Jurkat, Clone E6-1 (cell line): Measurements from ENCODE around the gene PGRMC1. TPM values are rescaled to one million over a fixed set of nuclear protein-coding genes. Genes with fewer than 3 reads are reported as not detected.
"Not testable (repeated sequence)": the region's sequence is repeated elsewhere in the genome, so short reads cannot be mapped to it uniquely, and the experiment has no call there.

Experiments used
- DNase-seq: peaks from one replicate; pipeline ENCODE4 v3.0.0-alpha.2; 2011; ENCODE audit warnings: low read depth, low spot score
- H3K4me3 ChIP-seq: 2 replicates; pipeline ENCODE4 v1.5.1; 2011; ENCODE audit warnings: mild to moderate bottlenecking, low read length, control low read depth, moderate library complexity
- polyA plus RNA-seq: library from polyadenylated mRNA; unstranded; fragments of >200 nt; gene quantifications from one replicate; pipeline ENCODE4 v1.2.1, GENCODE V29; 2012; ENCODE audit warnings: missing spikeins; ENCODE audit not compliant: insufficient read length, insufficient read depth

The PGRMC1 gene
- 50.4 TPM for polyA plus RNA-seq

DNA sequence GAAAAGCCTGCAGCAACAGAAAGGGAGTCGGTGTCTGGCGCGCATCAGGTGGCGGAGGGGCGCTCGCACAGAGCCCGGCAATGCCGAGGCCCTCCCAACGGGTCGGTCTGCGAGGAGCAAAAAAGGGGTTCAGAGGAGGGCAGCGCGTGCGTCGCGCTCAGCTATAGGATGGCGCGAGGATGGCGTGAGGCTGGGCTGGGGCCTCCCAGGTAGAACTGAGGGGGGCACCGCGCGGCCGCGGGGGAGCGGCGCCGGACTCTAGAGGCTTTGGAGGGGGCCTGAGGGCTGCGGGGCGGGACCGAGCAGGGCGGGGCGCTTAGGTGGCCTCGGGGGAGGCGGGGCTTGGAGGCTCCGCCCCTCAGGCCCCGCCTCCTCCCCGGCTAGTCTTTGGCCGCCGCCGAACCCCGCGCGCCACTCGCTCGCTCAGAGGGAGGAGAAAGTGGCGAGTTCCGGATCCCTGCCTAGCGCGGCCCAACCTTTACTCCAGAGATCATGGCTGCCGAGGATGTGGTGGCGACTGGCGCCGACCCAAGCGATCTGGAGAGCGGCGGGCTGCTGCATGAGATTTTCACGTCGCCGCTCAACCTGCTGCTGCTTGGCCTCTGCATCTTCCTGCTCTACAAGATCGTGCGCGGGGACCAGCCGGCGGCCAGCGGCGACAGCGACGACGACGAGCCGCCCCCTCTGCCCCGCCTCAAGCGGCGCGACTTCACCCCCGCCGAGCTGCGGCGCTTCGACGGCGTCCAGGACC is at the start of gene PGRMC1:
Gene PGRMC1, plus strand, starts transcription at position 414 of the 751 bp plus-strand sequence. Its CDS starts 79 bp downstream, at position 493.
- DNase-seq: peak; percentile 66
- peak within 1 kb of the TSS; percentile 71 for H3K4me3 ChIP-seq

DNA sequence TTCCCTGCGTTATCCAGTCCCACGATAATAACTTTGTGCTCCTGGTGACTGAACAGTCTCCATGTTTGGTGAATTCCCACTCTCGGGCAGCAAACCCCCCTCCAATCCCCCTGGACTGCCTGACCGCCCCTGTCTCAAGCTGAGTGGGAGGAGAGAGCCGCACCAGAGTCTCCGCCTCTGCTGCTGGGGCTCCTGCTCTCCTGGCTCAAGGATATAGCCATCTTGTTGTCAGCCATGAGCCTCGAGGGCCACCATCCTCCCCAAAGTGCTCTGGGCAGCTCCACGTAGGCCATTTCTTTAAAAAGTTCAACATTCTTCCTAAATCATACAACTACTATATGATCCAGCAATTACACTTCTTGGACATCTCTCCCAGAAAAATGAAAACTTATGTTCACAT is 49.3 kb upstream of the PGRMC1 start:
- no peak for DNase-seq
- no peak overlapping the region for H3K4me3 ChIP-seq

DNA sequence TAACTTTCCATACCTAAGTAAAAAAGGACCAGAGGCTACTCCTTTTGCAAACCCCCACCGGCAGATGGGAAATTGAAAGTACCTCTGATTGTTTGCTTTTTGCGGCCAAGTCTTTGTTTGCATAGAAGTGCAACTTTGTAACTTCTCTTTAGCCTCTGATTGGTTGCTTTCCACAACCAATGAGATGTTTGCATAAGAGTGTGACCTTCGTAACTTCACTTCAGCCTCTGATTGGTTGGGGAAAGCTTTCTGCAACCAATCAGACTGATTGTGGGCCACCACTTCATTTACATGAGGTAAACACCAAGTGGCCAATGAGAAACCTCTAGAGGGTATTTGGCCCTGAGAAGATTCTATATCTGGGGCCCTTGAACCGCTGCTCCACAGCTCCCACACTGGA is 48.8 kb upstream of the PGRMC1 start:
- no peak for DNase-seq
- H3K4me3 ChIP-seq: no peak overlapping the region

DNA sequence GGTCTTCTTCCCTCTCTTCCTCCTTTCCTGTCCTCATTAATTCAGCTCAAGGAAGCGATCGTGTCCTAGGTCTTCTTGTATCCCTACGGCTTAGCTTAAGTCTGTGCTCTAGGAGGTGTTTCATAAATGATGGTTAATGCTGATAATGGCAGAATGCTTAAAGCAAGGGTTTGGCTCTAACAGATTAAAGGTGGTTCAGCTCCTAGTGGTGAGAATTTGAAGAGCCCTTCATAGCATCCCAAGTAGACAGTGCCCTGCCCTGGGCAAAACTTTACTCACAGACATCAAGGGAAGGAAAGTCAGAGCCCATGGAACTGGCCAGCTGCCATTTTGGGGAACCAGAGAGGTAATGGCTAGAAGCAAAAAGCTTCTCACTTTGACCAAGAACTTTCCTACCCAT is 47.0 kb upstream of the PGRMC1 start:
- no peak for DNase-seq

DNA sequence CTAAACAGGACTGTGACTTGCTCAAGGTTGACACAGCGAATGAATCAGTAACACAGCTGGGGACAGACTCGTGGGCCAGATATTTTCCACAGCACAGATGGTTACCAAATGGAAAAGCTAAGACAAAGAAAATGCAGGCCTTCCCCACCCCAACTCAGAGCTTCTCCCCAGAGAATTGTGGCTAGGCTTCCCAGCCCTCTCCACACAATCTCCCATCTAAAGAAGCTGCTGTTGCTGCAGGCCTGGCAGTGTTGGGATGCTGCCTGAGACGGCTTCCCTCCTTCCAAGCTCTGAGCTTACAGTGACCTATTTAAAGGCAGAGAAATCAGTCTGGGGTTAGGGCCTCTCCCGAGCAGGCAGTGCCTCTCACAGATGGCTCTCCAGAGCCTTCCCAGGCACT is 46.5 kb upstream of the PGRMC1 start:
- H3K4me3 ChIP-seq: no peak overlapping the region
- no peak for DNase-seq

More for the DNA sequence above, 47.0 kb upstream of the PGRMC1 start:
- H3K4me3 ChIP-seq: no peak overlapping the region

DNA sequence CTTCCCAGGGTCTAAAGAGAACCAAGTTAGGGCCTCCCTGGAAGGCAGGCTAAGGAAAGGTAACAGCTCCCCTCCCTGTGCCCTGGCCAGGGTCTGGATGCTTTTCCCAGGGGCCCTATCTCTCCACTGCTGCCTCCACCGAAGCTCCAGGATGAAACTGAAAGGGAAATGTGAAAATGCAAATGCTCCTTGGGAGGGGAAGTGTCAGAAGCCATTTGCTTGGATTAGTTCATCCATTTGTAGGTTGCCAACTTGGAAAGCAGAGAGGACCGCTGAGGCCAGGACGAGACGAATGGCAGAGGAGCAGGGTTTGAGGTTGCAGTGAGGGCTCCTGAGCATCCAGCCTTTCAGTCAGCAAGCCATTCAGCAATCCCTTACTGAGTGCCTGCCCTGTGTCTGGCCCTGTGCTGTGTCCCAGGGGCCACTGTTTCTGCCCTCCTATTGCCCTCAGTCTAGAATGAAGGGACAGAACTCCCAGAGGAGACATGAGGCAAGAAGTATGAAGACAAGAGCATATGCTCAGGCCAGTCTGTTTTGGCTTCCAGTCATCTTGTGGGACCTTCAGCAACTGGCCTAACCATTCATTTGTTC is 45.9 kb upstream of the PGRMC1 start:
- H3K4me3 ChIP-seq: no peak overlapping the region
- no peak for DNase-seq

DNA sequence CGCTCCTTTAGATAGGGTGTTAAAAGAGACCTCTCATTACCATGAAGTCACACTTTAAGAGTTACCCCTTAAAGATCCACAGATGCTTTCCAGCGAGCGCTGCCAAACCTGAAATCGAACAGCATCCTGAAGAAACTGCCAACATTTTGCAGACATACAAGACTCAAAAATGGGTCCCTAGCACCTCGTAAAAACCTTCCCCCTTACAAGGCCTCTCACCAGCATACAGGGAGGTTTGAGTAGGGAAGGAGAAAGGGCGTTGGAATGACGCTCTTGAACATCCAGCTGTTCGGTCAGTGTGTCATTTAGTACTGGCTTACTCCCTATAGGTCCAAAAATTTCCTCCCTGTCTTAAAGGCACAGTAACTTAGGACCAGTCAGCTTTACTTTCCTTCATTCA is 45.3 kb upstream of the PGRMC1 start:
- no peak for DNase-seq
- H3K4me3 ChIP-seq: no peak overlapping the region

DNA sequence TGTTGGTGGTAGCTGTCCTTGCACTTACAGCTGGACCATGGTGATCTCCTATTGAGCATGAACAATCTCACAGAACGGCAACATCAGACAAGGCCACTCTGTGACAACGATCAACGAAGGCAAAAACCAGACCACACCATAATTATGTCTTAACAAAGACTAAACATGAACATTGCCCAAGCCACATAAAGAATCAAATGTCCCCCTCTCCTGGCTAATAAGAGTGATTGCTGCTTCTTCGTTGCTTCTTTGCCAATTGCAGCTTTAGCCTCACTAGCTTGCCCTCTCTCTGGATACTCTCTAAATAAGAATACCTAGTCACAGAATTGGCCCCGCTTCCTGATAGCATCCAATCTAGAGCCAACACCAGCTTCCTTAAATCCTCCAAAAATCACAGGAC is 41.5 kb upstream of the PGRMC1 start:
- H3K4me3 ChIP-seq: no peak overlapping the region
- DNase-seq: no peak

DNA sequence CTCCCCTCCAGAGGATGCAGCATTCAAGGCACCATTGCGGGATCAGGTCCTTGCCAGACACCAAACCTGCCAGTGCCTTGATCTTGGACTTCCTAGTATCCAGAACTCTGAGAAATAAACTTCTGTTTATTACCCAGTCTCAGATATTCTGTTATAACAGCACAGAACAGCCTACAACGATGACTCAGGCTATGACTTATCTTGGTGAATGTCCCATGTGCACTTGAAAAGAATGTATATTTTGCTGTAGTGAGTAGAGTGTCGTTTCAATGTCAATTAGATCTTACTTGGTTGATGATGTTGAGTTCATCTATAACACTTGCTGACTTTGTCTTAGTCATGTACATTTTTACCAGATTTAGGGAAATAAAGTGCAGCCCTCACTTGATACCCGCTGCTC is 34.5 kb upstream of the PGRMC1 start:
- DNase-seq: no peak

DNA sequence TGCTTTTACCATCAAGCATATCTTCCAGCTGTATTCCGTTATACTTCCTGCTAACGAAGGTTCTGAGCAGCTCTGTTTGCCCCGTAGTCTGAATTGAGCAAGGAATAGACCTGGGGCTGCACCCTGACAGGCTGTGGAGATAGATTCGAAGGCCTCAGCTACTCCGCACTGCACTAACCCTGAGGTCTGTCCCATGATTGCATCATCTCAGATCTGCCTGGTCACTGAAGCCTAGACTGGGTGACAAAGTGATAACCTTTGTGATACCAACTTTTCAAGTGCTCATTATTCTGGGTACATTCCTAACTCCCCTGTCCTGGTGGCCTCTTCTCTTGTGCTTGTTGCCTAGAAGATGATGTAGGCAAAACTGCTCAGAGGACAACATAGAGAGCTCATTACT is 29.9 kb upstream of the PGRMC1 start:
- no peak for DNase-seq
- no peak overlapping the region for H3K4me3 ChIP-seq

More for the DNA sequence above, 34.5 kb upstream of the PGRMC1 start:
- H3K4me3 ChIP-seq: no peak overlapping the region

DNA sequence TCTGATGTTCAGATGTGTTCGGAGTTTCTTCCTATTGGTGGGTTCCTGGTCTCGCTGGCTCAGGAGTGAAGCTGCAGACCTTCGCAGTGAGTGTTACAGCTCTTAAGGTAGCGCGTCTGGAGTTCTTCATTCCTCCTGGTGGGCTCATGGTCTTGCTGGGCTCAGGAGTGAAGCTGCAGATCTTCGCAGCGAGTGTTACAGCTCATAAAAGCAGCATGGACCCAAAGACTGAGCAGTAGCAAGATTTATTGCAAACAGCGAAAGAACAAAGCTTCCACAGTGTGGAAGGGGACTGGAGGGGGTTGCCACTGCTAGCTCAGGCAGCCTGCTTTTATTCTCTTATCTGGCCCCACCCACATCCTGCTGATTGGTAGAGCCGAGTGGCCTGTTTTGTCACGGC is 28.6 kb upstream of the PGRMC1 start:
- H3K4me3 ChIP-seq, DNase-seq: not testable (repeated sequence)

DNA sequence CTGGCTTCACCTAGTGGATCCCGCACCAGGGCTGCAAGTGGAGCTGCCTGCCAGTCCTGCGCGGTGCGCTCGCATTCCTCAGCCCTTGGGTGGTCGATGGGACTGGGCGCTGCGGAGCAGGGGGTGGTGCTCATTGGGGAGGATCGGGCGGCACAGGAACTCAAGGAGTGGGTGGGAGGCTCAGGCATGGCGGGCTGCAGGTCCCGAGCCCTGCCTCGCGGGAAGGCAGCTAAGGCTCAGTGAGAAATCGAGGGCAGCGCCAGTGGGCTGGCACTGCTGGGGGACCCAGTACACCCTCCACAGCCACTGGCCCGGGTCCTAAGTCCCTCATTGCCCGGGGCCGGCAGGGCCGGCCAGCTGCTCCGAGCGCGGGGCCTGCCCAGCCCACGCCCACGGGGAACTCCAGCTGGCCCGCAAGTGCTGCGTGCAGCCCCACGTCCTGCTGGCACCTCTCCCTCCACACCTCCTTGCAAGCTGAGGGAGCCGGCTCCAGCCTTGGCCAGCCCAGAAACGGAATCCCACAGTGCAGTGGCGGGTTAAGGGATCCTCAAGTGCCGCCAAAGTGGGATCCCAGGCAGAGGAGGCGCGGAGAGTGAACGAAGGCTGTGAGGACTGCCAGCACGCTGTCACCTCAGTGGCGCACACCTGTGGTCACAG is 27.6 kb upstream of the PGRMC1 start:
- no peak for DNase-seq
- H3K4me3 ChIP-seq: no peak overlapping the region

DNA sequence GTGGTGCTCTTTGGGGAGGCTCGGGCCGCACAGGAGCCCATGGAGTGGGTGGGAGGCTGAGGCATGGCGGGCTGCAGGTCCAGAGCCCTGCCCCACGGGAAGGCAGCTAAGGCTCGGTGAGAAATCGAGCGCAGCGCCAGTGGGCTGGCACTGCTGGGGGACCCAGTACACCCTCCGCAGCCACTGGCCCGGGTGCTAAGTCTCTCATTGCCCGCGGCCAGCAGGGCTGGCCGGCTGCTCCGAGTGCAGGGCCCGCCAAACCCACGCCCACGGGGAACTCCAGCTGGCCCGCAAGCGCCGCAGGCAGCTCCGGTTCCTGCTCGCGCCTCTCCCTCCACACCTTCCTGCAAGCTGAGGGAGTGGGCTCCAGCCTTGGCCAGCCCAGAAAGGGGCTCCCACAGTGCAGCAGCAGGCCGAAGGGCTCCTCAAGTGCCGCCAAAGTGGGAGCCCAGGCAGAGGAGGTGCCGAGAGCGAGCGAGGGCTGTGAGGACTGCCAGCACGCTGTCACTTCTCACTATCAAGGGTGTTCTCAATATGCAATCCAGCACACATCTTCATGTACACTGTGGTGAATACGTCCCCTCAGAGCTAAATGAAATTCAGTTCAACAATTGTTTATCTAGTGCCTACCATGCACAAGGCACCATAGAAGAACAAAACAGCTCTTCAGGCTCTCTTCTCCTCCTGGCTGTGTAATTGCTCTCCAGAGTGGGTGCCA is 25.0 kb upstream of the PGRMC1 start:
- H3K4me3 ChIP-seq, DNase-seq: not testable (repeated sequence)

DNA sequence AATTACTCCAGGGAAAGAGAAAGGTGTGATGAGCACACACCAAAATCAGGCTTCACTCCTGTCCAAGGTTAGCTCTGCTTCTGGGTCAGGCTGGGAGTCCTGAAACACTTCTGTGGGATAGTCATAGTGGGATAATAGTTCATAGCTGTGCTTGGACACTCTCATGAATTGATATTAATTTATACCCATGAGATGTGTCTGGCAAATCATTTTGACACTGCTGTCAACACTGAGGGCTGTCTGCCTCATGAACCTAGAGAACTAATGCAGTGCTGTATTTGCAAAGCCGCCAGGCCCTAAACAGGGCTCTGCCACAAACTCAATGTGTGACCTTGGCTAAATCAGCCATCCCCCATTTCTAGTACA is 24.5 kb upstream of the PGRMC1 start:
- no peak overlapping the region for H3K4me3 ChIP-seq
- no peak for DNase-seq

DNA sequence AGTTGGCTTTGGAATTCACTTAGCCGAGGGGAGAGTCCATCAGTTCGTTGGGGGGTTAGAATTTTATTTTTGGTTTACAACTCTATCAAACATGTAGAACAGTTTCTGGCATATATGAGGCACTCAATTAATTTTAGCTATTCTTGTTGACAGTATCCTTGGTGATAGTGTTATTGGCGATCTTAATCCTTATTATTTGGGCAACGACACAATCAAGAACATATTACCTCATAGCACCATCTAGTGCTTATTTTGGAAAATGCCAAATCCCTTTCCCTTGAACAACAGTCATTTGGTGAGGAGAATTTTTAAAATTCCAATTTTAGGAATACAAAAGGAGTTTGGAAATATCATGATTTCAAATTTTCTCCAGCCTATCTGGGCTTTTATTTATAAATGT is 17.9 kb upstream of the PGRMC1 start:
- no peak for DNase-seq
- H3K4me3 ChIP-seq: no peak overlapping the region

DNA sequence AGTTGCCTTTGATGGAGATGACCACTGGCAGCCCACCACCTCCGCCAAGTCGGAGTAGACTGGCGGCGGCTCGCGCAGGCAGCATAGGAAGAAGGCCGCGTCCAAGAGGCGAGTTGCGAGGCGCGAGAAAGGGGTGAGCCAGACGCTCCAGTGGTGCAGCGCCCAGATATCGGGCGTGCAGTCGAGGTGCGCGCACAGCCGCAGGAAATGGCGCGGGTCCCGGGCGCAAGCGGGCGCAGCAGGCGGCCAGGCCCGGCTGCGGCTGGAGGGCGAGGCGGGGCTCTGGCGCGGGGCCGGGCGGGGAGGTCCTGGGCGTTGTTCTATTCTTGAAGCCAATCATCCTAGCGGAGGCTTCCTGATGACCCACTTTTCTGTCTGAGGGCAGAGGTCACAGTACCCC is 13.2 kb upstream of the PGRMC1 start:
- no peak for DNase-seq
- no peak overlapping the region for H3K4me3 ChIP-seq

DNA sequence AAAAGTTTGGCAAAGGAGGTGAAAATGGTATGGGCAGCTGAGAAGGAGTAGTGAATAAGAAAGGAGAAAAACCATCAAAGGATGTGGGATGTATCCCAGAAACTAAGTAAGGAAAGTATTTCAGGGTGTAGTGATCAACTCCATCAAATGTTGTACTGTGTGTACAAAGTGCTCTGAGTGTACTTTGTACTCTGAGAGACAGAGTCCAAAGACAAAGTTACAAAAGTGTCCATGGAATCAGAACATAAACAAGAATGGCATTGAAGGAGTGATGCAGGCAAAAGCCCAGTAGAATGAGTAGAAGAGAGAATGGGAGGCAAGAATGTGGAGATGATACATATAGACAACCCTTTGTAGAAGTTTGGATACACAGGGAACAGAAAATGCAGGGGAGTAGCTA is 12.3 kb upstream of the PGRMC1 start:
- DNase-seq: no peak
- no peak overlapping the region for H3K4me3 ChIP-seq

DNA sequence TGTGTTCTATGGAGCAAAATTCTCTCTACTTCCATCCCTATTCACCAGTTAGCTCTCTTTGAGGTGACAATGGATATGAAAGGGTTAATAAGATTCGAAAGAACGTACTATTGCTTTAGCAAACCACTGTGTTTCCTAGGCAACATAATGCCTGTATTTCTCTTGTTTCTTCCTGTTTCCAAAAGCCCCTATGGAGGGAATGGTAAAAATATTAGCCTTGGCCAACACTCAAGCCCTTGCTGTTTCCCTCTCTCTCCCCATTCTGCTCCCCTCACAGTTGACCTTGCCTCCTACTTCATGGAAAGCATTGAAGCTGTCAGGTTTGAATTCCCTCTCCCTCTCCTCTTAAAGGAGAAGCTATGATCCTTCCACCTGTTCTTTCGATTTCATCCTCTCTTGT is 9.6 kb upstream of the PGRMC1 start:
- no peak overlapping the region for H3K4me3 ChIP-seq
- no peak for DNase-seq

DNA sequence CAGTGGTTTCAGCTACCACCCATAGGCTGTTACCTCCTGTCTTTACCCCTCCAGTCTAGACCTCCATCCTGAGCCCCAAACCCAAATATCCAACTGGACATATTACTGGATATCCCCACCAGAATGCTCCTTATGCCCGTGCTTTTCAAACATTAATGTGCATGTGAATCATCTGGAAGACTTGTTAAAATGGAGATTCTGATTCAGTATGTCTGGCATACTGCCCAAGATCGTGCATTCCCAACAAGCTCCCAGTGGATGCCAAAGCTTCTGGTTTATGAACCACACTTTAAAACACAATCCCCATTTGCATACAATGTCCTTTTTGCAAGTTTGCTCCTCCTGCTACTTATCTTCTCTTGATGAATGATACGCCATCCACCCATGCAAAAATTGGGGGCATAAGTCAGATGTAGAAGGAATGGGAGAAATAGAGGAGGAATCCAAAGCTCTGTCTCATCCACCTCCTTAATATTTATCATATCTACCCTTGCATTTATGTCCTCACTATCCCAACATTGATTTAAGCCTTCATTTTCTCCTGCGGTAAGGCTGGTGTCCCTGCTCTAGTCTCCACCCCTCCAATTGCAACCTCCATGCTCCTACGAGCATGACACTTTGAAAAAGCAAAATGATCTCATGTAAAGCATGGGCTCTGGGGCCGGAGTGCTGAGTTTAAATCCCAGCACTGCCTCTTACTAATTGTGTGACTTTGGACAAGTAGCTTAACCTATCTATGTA is 7.4 kb upstream of the PGRMC1 start:
- no peak overlapping the region for H3K4me3 ChIP-seq
- no peak for DNase-seq
